Inferior parietal cortex (tissue), 1 donor: Measurements from ENCODE around the gene SLC44A4.
"Not testable (repeated sequence)": the region's sequence is repeated elsewhere in the genome, so short reads cannot be mapped to it uniquely, and the experiment has no call there.

Source experiments
- DNase-seq: peaks from one replicate; pipeline ENCODE4 v3.0.0-alpha.2; 2016; ENCODE audit errors: extremely low spot score

The SLC44A4 gene

DNA sequence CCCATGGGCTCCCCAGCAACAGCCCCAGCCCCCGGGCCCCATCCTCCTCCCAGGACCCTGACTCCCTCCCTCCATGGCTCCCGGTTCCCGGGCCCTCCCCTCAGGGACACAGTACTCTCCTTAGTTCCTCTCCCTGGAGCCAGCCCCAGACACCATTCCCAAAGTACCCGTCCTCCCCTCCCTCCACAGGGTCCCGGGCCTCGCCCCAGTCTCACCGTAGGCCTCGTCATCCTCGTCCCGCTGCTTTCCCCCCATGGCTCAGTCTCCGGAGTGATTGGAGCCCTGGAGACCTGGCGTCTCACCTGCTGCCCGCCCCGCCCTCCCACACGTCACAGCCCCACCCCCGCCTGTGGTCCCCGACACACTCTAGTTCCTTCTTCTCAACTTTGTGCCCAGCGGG is at the start of gene SLC44A4:
SLC44A4 (minus strand) TSS at position 272 of the 400 bp plus-strand sequence; CDS start at position 255, 17 bp downstream.
- DNase-seq, result no peak

DNA sequence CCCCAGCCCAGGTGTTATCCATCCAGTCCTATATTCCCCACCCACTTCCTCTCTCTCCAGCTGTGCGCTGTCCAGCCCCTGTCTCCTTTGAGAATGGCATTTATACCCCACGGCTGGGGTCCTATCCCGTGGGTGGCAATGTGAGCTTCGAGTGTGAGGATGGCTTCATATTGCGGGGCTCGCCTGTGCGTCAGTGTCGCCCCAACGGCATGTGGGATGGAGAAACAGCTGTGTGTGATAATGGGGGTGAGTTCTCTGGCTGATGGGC is 49.8 kb upstream of the SLC44A4 start:
- no peak for DNase-seq

DNA sequence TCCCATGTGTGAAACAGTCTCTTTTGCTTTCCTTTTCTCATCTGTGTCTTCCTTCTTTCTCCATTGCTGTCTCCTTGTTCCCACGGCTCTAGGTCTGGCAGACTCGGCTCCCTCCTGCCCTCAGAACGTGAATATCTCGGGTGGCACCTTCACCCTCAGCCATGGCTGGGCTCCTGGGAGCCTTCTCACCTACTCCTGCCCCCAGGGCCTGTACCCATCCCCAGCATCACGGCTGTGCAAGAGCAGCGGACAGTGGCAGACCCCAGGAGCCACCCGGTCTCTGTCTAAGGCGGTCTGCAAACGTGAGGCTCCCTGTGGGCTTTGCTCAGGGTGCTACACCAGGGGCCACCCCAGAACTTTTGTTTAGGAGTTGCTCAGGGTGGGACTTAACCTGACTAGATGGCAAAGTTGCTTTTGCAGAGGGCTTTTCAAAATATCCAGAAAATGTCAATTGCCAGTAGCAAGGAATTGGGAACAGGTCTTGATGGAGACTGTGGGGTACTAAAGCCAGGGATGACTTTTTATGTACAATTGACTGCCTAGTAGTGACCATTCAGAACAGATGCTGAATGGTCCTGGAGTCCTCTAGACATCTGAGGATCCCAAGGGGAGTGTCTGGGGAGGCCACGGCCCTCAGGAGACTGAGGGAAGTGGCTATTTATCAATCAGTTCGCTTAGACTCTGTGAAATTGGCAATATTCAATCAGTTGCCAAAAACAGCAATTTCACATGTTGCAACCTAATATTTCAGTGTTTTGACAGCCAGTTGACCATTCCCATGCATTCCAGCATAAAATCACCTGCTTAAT is 49.3 kb upstream of the SLC44A4 start:
- no peak for DNase-seq

DNA sequence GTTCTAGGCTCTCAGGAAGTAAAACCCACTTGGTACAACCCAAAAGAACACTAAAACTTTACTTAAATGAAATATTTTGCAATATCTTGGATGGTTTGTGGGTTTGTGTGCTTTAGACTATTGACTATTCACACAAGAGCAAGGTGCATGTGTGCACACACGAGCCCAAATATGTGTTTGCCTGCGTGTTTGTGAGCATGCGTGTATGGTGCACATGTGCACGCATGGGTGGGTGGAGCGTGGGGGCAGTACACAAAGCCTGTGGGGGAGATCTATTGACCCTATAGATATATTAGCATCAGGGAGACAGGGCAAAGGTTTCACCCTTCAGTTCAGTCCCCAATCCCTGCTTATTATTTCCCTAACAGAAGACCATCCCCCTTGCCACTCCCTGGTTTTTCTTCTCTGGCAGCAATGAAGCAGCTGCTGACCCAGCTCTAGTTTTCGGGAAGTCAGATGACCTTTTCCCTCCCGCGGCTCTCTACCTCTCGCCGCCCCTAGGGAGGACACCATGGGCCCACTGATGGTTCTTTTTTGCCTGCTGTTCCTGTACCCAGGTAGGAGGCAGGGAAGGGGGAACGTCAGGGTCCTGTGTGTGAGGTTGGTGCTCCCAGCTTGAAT is 48.6 kb upstream of the SLC44A4 start, which contains the start of gene C2:
C2 (plus strand) TSS at position 476 of the 621 bp plus-strand sequence; CDS start at position 512, 36 bp downstream.
- DNase-seq, result no peak

DNA sequence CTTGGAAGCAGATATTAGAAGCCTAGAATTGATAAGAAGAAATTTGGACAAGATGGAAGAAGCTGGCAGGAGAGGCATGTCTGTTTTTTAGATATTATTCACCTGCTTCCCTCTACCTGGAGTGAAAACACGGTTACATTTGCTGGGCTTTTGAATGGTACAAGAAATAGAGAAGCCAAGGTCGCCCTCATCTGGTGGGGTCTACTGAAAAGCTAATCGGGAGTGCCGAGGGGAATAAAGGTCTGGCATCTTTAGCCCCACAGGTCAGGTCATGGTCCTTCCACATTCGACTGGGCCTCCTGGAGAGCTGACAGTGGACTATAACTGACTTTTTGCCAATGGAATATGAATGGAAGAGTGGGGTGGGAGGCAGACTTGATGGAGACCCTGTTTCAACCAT is 44.1 kb upstream of the SLC44A4 start:
- DNase-seq, result no peak

DNA sequence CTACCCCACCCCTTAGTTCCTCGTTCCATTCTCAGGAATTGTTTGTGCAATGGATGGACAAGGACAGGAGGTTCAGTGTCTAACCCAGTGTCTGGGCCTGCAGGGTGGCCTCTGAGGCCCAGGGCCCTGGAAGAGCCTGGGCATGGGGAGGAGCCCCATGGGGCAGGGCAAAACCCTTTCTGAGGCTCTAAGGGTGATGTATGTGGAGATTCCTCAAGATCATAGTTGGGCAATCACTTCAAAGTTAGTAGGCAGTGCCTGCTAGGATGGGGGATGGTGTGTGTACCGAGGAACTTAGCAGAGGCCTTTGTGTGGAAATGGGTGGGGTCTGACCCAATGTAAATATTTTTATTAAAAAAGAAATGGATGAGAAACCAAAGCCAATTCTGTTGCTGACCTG is 42.0 kb upstream of the SLC44A4 start:
- DNase-seq, result no peak

DNA sequence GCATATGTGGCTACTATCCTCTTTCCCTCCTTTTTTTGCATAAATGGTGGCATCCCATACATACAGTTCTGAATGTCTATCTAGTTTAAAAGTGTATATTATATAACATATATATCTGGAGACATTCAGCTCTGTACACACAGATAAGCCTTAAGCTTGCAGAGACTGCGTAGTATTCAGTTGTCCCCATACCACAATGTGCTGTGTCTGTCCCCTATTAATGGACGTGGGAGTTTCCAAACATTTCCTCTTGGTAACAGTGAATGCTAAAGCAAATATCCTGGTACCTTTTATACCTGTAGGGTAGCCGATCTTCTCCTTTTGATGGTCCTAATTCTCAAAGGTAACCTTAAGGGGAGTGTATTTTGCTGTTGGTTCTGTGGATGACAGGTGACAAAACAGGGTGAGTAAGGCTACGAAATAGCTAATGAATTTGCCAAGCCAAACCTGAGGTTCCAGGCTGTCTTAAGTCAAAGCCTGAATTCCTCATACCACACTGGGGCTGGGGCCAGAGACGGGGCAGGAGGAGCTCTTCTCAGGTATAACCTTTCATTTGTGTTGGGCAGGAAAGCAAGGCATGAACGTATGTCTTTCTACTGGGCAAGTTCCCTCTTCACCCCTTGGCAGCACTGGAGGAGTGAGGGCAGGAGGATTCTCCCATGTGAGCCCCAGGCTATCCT is 41.0 kb upstream of the SLC44A4 start:
- DNase-seq, result no peak

DNA sequence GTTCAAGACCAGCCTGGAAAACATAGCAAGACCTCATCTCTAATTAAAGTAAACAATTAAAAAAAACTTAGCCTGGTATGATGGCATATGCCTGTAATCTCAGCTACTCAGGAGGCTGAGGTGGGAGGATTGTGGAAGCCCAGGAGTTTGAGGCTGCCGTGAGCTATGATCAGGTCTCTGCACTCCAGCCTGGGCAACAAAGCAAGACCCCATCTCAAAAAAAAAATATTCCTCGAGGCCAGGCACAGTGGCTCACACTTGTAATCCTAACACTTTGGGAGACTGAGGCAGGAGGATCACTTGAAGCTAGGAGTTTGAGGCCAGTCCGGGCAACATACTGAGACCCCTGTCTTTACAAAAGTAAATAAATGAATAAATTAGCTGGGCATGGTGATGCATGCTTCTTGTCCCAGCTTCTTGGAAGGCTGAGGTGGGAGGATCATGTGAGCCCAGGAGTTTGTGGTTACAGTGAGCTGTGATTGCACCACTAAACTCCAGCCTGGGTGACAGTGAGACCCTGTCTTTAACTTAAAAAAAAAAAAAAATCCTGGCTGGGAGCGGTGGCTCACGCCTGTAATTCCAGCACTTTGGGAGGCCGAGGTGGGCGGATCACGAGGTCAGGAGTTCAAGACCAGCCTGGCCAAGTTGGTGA is 39.4 kb upstream of the SLC44A4 start:
- DNase-seq, result no peak

DNA sequence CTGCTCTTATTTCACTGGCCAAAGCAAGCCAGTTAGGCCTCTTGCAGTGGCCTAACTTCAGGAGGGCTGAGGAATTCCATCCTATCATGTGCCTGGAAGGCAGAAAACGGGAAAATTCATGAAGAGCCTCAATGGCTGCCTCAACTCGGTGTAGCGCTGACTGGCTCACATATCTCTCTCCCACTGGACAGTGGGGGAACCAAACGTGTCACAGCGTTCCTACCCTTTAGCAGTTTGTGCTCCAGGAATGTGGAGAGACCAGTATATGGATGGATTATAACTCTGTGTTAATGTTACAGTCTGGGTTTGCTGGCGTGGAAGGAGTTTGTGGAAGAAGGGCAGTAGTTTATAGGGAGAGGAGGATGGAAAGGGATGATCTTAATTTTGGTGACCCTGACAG is 37.0 kb upstream of the SLC44A4 start:
- no peak for DNase-seq

DNA sequence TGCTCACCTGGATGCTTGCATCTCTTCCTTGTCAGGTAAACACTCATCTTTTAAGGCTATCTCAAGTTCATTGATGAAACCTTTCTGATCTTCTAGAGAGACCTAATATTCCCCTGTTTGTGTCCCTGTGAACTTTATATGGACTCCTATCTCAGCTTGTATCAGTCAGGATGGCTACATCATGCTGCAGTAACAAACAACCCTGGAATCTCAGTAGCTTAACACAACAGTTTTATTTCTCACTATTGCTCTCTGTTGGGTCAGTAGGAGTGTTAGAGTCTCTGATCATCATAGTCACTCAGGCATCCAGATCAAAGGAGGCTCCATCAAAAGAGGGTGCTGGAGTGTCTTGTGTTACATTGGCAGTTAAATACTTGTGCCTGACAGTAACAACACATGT is 36.6 kb upstream of the SLC44A4 start:
- no peak for DNase-seq

DNA sequence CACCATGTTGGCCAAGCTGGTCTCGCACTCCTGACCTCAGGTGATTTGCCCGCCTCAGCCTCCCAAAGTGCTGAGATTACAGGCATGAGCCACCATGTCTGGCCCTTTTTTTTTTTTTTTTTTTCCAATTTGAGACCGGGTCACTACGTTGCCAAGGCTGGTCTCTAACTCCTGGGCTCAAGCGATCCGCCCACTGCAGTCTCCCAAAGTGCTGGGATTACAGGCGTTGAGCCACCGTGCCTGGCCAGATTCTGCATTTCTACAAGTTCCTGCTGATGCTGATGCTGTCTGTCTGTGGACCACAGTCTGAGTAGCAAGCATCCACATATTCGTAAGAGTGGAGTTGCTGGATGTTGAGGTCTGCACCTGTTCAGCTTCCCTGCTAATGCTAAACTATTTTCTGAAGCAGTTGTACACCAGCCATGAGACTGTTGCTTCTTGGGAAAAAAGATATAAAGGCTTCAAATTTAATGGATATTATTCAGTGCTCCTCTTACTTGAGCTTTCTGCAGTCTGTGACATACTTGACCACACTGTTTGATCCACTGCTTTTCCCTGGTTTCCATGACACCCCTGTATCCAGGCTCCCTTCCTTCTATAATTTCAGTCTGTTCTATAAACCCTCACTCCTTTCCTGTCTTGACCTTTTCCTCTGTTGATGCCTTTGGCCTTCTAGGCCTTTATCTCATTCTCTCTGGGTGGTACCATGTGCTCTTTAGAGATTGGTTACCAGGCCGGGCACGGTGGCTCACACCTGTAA is 33.2 kb upstream of the SLC44A4 start:
- no peak for DNase-seq

DNA sequence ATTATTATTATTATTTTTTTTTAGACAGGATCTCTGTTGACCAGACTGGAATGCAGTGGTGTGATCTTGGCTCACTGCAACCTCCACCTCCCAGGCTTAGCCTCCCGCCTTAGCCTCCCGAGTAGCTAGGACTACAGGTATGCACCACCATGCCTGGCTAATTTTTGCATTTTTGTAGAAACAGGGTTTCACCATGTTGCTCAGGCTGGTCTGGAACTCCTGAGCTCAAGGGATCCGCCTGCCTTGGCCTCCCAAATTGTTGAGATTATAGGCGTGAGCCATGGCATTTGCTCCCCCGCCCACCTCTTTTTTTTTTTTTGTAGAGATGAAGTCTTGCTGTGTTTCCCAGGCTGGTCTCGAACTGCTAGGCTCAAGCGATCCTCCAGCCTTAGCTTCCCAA is 30.5 kb upstream of the SLC44A4 start:
- DNase-seq, result not testable (repeated sequence)

DNA sequence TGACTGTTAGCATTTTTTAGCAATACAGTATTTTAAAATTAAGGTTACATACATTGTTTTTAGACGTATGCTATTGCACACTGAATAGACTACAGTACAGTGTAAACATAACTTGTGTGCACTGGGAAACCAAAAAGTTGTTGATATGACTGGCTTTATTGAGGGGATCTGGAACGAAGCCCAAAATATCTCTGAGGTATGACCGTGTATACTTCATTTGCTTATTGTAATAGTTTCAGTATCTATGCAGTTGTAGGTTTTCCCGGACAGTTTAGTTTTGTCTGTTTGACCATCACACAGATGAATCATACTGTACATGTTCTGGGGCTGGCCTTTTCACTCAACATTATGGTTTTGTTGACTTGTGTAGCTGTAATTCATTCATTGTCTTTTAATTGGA is 30.0 kb upstream of the SLC44A4 start:
- no peak for DNase-seq

DNA sequence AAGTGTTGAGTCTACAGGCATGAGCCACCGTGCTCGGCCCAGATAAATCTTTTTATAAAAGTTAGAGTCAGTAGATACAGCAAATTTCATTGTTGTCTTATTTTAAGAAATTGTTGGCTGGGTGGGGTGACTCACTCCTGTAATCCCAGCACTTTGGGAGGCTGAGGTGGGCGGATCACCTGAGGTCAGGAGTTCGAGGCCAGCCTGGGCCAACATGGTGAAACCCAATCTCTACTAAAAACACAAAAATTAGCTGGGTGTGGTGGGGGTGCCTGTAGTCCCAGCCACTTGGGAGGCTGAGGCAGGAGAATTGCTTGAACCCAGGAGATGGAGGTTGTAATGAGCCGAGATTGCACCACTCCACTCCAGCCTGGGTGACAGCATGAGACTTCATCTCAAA is 29.5 kb upstream of the SLC44A4 start:
- not testable (repeated sequence) for DNase-seq

DNA sequence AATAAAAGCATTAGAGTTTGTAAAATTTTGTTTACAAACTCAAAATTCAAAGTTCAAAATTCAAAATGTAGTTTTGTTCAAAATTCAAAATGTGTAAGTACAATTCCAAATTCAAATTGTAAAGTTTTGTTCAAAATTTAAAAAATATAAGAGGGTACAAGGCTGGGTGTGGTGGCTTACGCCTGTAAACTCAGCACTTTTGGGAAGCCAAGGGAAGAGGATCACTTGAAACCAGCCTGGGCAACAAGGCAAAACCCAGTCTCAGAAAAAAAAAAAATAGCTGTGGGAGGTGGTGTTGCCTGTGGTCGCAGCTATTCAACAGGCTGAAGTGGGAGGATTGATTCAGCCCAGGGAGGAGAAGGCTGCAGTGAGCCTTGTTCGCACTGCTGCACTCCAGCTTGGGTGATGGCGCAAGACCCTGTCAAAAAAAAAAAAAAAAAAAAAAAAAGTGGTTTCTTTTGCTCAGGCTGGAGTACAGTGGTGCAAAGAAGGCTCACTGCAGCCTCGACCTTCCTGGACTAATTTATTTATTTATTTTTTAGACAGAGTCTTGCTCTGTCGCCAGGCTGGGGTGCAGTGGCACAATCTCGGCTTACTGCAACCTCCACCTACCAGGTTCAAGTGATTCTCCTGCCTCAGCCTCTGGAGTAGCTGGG is 28.5 kb upstream of the SLC44A4 start:
- no peak for DNase-seq

DNA sequence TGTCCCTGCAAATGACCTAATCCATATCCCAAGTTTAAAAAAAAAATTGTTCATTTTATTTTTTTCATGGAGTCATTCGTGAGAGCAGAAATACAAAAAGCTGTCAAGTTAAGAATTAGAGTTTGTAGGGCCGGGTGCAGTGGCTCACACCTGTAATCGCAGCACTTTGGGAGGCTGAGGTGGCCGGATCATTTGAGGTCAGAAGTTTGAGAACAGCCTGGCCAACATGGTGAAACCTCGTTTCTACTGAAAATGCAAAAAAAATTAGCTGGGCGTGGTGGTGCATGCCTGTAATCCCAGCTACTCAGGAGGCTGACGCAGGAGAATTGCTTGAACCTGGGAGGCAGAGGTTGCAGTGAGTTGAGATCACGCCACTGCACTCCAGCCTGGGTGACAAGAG is 27.9 kb upstream of the SLC44A4 start:
- not testable (repeated sequence) for DNase-seq

DNA sequence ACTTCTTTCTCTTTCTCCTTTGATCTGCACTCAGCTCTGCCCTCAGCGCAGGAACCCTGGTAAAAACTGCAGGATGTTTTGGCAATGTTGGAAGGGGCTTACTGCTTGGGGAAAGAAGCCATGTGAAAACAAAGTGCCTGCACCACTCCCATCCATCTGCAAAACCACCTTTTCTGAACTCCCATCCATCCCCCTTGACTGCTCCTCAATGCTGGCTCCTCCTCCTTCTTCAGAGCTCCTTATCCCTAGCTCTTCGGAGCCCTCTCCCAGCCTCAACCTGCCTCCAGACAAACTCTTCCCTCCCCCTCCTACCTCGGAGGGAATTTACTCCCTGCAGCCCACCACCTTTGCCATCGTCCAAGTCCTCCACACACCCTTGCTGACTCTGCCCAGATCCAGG is 27.3 kb upstream of the SLC44A4 start:
- DNase-seq, result no peak

DNA sequence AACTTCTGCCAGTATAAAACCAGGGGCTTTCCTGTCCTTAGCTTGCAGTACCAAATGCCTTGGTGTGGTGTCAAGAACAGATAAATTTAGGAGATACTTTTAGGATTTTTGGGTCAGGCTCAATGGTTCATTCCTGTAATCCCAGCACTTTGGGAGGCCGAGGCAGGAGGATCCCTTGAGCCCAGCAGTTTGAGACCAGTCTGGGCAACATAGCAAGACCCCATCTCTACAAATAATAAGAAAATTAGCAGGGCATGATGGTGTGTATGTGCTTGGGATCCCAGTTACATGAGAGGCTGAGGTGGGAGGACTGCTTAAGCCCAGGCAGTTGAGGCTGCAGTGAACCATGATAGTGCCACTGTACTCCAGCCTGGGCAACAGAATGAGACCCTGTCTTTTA is 26.2 kb upstream of the SLC44A4 start:
- no peak for DNase-seq

DNA sequence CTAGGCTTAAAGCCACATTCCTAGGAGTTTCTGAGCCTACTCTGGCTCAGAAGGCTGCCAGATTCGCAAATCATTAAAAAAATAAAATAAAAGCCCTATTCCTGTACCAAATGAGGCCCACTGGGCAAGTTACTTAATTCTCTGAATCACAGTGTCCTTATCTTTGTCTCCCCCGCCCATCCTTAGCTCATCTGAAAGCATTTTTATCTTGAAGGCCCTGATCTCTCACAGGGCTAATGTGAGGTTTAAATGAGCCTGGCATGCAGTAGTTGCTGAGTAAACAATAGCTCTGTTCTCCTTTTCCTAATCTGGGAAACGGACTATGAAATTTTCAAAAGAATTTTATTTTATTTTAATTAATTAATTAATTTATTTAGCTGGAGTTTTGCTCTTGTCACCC is 25.2 kb upstream of the SLC44A4 start:
- DNase-seq, result no peak

DNA sequence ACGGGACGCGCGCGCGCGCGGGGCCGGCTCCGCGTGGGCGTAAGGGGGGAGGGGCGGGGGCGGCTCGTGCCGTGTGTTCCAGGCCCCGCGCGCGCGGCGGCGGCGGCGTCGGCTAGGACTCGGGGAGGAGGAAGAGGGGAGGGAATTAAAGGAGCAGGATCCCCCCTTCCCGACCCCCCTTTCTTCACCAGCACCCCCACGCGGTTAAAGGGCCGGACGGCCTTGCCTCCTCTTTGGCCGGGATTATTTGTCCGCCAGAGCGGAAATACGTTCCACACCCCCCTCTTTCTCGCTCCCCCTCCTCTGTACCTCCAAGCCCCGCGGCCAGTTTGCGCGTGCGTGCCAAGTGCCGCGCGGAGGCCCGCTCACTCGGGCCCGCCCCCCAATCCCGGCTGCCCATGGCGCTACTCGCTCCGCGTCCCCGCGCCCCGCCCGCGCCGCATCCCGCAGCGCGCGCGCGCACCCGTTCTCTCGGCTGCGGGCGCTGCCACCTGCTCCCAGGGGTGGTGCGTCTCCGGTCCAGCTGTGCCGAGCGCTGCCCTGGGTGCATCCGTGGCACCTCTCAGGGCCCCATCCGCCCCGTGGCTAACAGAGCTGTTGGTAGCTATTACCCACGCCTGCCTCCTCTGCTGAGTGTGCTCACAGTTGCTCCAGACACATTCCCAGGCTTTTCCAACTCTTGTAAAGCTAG is 23.3 kb upstream of the SLC44A4 start, which contains the start of gene ZBTB12:
ZBTB12 (minus strand) TSS at position 134 of the 691 bp plus-strand sequence. CDS start 781 bp downstream, outside the sequence.
- peak; percentile 94 for DNase-seq
